PC-9 (cell line): ENCODE measurements around the gene ZMPSTE24. TPM values are rescaled to one million over a fixed set of nuclear protein-coding genes. Genes with fewer than 3 reads are reported as not detected.

Source experiments
- BruUV-seq: library from RNA; stranded (reverse); fragments of 400-500 nt; replicated peaks from 2 replicates; lab custom pipeline; 2021; lab: Mats Ljungman, UMichigan
- CTCF ChIA-PET: fragments of 300-600 bp; sonication (Branson Sonifier 250); formaldehyde crosslinking; loops from one replicate; lab custom pipeline; 2022; ENCODE audit warnings: antibody characterized with exemption; lab: Charles Lee
- POLR2A ChIA-PET: fragments of 300-600 bp; sonication (Branson Sonifier 250); formaldehyde crosslinking; loops from one replicate; lab custom pipeline; 2022; ENCODE audit warnings: antibody characterized with exemption; ENCODE audit not compliant: unreplicated experiment; lab: Charles Lee
- DNase-seq, 2 experiments: peaks; one replicate each; pipeline versions ENCODE4 v3.0.0 to v3.0.0-alpha.2; 2015 to 2022; ENCODE audit warnings: mixed read lengths in 1 of 2
- H2AFZ ChIP-seq: fragments of 200-600 bp; sonication (generic); 2 replicates; pipeline ENCODE4 v1.8.1; 2017; ENCODE audit warnings: antibody characterized with exemption
- H3F3A ChIP-seq: fragments of 200-600 bp; sonication (generic); 2 replicates; pipeline ENCODE4 v1.8.1; 2017; ENCODE audit warnings: antibody characterized with exemption, mild to moderate bottlenecking, low read depth; ENCODE audit not compliant: insufficient read depth
- H3K27ac ChIP-seq: fragments of 200-600 bp; sonication (generic); 2 replicates; pipeline ENCODE4 v1.6.1; 2016; ENCODE audit warnings: mixed run types
- H3K27me3 ChIP-seq: fragments of 200-600 bp; sonication (generic); 2 replicates; pipeline ENCODE4 v1.6.1; 2016; ENCODE audit warnings: low read depth, mixed run types; ENCODE audit not compliant: insufficient read depth
- H3K36me3 ChIP-seq: fragments of 200-600 bp; sonication (generic); 2 replicates; pipeline ENCODE4 v1.6.1; 2016; ENCODE audit warnings: low read depth, mixed run types
- H3K4me1 ChIP-seq: fragments of 200-600 bp; sonication (generic); replicated peaks from 2 replicates; pipeline ENCODE4 v1.6.1; 2016; ENCODE audit warnings: mixed run types; ENCODE audit not compliant: insufficient read depth
- H3K4me2 ChIP-seq: fragments of 200-600 bp; sonication (generic); 2 replicates; pipeline ENCODE4 v1.6.1; 2017; ENCODE audit warnings: mixed run types
- H3K4me3 ChIP-seq: fragments of 200-600 bp; sonication (generic); 2 replicates; pipeline ENCODE4 v1.6.1; 2016; ENCODE audit warnings: mixed run types
- H3K79me2 ChIP-seq: fragments of 200-600 bp; sonication (generic); 2 replicates; pipeline ENCODE4 v1.6.1; 2017; ENCODE audit warnings: low read depth, mixed run types
- H3K9me2 ChIP-seq: fragments of 200-600 bp; sonication (generic); 2 replicates; pipeline ENCODE4 v1.8.1; 2017; ENCODE audit warnings: mild to moderate bottlenecking; ENCODE audit not compliant: insufficient read depth
- H3K9me3 ChIP-seq: fragments of 200-600 bp; sonication (generic); 2 replicates; pipeline ENCODE4 v1.8.1; 2016; ENCODE audit warnings: low read depth; ENCODE audit not compliant: insufficient read depth
- H4K20me1 ChIP-seq: fragments of 200-600 bp; sonication (generic); 2 replicates; pipeline ENCODE4 v1.8.1; 2017; ENCODE audit not compliant: insufficient read depth
- EZH2 ChIP-seq: fragments of 200-600 bp; sonication (generic); IDR thresholded peaks from 2 replicates; pipeline ENCODE4 v1.8.0; 2017; ENCODE audit warnings: antibody characterized with exemption, low read depth
- intact Hi-C: fragments of 100-400 bp; cut with micrococcal nuclease; formaldehyde crosslinking; loops from one replicate; pipeline ENCODE4 v1.10.0; 2022; ENCODE audit not compliant: unreplicated experiment
- total RNA-seq: library from RNA; stranded (reverse); gene quantifications from 2 replicates; pipeline ENCODE4 v1.2.3, GENCODE V29; 2021
- TF ChIP-seq, protein P1 (sequence below): fragments of 200-600 bp; sonication (generic); conservative IDR thresholded peaks from 2 replicates; pipeline ENCODE4 v1.6.1; 2017; ENCODE audit warnings: mixed run types, antibody characterized with exemption, mild to moderate bottlenecking, moderate library complexity

Gene ZMPSTE24
- total RNA-seq, 1 experiment from 2014 or later = 55.8 TPM

DNA sequence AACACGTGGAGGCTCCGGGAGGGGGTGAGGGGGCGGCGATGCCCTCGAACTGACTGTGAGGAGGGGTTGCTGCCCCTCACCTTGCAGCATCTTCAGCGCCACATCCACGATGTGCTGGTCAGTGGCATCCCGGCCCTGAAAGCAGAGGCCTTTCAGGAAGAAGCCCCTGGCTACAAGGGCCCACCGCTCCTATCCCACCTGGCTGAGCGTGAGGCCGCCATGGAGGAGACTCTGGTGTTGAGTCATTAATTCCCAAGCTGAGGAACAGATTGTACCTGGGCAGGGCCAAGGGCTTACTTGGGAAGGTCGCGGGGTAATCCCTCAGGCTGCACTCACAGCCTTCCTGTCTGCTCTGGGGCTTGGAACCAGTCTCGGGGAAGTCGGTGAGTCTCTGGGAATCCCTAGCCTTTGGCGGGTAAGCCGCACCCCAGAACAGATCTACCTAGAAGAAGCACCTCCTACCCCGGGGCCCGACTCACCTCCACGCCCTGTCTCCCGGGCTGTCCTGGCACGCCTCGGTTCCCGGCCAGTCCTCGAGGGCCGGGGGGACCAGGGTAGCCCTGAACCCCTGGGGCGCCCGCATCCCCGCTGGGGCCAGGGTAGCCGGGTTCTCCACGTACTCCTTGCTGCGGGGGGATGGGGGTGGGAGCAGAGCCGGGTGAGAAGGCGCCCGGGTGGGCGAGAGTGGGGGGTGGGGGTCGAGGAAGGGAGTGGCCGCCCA lies 45.2 kb downstream of the ZMPSTE24 start:
- POLR2A ChIA-PET = no interaction called here
- CTCF ChIA-PET = no interaction called here

DNA sequence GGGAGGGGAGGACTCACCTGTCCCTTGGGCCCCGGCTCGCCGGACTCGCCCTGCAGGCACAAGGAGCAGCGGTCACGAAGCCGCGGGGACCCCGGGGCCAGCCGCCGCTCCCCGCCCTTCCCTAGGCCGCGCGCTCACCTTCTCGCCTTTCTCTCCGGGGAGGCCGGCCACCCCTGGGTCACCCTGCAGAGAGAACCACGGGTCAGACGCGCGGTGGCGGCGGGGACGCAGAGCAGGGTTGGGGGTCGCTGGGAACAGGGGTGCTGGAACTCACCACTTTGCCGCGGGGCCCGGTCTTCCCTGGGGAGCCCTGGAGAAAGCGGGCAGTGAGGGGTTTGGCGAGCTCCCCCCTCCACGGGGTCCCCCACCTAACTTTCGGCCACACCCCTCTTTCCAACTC lies 45.8 kb downstream of the ZMPSTE24 start:
- Histone ChIP-seq H3K27me3 (no peaks in the 10 kb centered on the region), H3K27ac (no peak overlapping the region), H3K9me2 (no peaks in the 10 kb centered on the region), H3K4me1 (peaks cover 30% of the 10 kb centered on the region), H2AFZ (no peak overlapping the region), H3K79me2 (no peaks in the 10 kb centered on the region), H3K9me3 (no peaks in the 10 kb centered on the region), H4K20me1 (no peaks in the 10 kb centered on the region), H3K4me2 (no peak overlapping the region), H3K36me3 (no peaks in the 10 kb centered on the region), H3F3A (peaks cover 20% of the 10 kb centered on the region), H3K4me3 (no peak overlapping the region)
- no TSS peak for BruUV-seq
- POLR2A ChIA-PET = no interaction called here
- CTCF ChIA-PET = interaction anchor here (0.5 kb wide), 1 partner anchor 10 kb away, joined by 3 read pairs; no protein-coding TSS in a partner anchor
- intact Hi-C loops = no loop called here
- TF ChIP-seq, protein P1, sequence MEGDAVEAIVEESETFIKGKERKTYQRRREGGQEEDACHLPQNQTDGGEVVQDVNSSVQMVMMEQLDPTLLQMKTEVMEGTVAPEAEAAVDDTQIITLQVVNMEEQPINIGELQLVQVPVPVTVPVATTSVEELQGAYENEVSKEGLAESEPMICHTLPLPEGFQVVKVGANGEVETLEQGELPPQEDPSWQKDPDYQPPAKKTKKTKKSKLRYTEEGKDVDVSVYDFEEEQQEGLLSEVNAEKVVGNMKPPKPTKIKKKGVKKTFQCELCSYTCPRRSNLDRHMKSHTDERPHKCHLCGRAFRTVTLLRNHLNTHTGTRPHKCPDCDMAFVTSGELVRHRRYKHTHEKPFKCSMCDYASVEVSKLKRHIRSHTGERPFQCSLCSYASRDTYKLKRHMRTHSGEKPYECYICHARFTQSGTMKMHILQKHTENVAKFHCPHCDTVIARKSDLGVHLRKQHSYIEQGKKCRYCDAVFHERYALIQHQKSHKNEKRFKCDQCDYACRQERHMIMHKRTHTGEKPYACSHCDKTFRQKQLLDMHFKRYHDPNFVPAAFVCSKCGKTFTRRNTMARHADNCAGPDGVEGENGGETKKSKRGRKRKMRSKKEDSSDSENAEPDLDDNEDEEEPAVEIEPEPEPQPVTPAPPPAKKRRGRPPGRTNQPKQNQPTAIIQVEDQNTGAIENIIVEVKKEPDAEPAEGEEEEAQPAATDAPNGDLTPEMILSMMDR = no peak
- TF ChIP-seq EZH2 = no peak
- DNase-seq = no peak

More for the DNA sequence above, 45.2 kb downstream of the ZMPSTE24 start:
- no peaks in the 10 kb centered on the region for H3K9me3 ChIP-seq
- H2AFZ ChIP-seq = no peak overlapping the region
- DNase-seq = no peak
- no peaks in the 10 kb centered on the region for H4K20me1 ChIP-seq
- no TSS peak for BruUV-seq
- H3K9me2 ChIP-seq = no peaks in the 10 kb centered on the region
- intact Hi-C loops = no loop called here
- H3K4me1 ChIP-seq = peaks cover 30% of the 10 kb centered on the region
- no peak for TF ChIP-seq EZH2
- TF ChIP-seq, protein P1 = no peak
- H3F3A ChIP-seq = peaks cover 20% of the 10 kb centered on the region
- no peaks in the 10 kb centered on the region for H3K36me3 ChIP-seq
- H3K27me3 ChIP-seq = no peaks in the 10 kb centered on the region
- H3K27ac ChIP-seq = no peak overlapping the region
- no peak overlapping the region for H3K4me3 ChIP-seq
- no peak overlapping the region for H3K4me2 ChIP-seq
- no peaks in the 10 kb centered on the region for H3K79me2 ChIP-seq

DNA sequence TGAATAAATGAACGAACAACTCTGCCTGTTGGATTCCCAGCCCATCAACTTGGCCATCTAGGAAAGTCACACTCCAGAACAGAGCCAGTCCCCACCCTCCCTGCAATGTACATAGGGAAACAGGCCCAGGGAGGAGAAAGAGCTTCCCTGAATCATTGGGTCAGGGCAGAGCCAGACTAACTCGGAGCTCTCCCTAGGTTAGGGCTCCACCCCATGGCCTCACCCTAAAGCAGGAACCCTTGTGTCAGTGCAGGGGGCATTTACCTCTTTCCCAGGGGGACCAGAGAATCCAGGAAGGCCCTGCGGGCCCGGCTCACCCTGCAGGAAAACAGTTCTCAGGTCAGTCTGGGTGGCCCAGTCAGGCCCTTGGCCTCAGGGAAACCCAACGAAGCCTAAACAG lies 47.4 kb downstream of the ZMPSTE24 start:
- intact Hi-C loops = loop anchor here (1.0 kb wide), 2 partner anchors 152 to 235 kb away; no protein-coding TSS in a partner anchor
- Histone ChIP-seq H3K79me2 (no peaks in the 10 kb centered on the region), H3K4me3 (peak overlapping the region; percentile 25; the same call in 1 of the 2 replicates), H2AFZ (peak overlapping the region; percentile 72), H3K27ac (peak overlapping the region; percentile 88), H3K27me3 (no peaks in the 10 kb centered on the region), H4K20me1 (no peaks in the 10 kb centered on the region), H3K36me3 (no peaks in the 10 kb centered on the region), H3K9me3 (no peaks in the 10 kb centered on the region), H3F3A (peaks cover 20% of the 10 kb centered on the region), H3K4me2 (peak overlapping the region; percentile 75), H3K9me2 (no peaks in the 10 kb centered on the region), H3K4me1 (peaks cover 30% of the 10 kb centered on the region)
- POLR2A ChIA-PET = interaction anchor here (0.6 to 0.7 kb wide), 3 partner anchors 25 to 162 kb away, joined by 4 to 10 read pairs (median 10); no protein-coding TSS in a partner anchor
- no peak for TF ChIP-seq EZH2
- TF ChIP-seq, protein P1 = peak; percentile 55
- CTCF ChIA-PET = interaction anchor here (1.0 to 1.5 kb wide), 3 partner anchors 10 to 162 kb away, joined by 3 to 18 read pairs (median 4); no protein-coding TSS in a partner anchor
- no TSS peak for BruUV-seq
- peak; percentile 61 to 78 for DNase-seq
